ENCODE measurements around the gene HOXD12.

The HOXD12 gene

DNA sequence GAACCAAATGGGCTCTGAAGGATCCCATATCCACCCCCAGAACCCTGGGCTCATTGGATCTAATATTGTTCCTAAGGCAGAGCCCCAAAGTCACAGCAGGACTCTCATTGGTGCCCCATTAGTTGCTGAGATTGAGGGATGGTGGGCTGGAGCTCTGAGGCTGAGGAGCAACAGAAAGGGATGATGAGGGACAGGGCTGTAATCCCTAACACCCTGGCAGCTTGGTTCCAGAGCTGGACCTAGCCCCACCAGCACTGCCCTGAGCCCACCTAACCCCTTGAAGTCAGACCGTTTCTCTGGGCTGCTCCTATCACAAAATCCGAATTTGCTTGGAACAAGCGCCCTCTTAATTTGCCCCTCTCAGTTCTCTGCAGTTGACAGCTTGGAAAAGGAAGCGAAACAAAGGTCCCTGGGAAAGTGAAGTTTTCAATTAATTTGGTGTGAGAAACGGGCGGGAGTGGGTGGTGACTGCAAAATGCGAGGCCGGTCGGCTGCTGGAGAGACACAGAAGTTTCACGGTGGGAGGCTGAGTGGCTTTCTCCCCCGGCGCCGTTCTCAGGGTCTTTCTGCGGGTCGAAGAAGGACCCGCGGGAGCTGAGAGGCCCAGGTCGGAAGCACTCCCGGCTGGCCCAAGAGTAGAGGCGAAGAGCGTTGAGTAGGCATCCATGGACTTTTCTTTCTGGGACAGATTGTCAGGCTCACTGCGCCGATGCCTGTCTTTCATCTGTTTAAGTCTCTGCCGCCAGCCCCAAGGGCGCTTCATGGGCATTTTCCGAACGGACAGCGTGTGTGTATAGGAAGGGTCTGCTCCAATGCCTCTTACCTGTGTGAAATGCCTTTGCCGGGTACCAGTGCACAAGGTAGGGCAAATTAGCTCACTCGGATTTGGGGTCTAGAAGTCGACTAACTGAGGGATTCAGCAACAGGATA is 8.0 kb upstream of the HOXD12 start:
- H3K4me1 ChIP-seq = peaks cover 3% of the 10 kb centered on the region; the same call in 1 of the 2 replicates
- no peaks in the 10 kb centered on the region for H3K36me3 ChIP-seq
- TF ChIP-seq, protein P1, sequence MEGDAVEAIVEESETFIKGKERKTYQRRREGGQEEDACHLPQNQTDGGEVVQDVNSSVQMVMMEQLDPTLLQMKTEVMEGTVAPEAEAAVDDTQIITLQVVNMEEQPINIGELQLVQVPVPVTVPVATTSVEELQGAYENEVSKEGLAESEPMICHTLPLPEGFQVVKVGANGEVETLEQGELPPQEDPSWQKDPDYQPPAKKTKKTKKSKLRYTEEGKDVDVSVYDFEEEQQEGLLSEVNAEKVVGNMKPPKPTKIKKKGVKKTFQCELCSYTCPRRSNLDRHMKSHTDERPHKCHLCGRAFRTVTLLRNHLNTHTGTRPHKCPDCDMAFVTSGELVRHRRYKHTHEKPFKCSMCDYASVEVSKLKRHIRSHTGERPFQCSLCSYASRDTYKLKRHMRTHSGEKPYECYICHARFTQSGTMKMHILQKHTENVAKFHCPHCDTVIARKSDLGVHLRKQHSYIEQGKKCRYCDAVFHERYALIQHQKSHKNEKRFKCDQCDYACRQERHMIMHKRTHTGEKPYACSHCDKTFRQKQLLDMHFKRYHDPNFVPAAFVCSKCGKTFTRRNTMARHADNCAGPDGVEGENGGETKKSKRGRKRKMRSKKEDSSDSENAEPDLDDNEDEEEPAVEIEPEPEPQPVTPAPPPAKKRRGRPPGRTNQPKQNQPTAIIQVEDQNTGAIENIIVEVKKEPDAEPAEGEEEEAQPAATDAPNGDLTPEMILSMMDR (IDR thresholded peaks at IDR 0.05; ENCODE audit: low read depth, low read length) = no peak
- H3K27me3 ChIP-seq = peaks cover 96% of the 10 kb centered on the region
- H3K9me3 ChIP-seq = no peaks in the 10 kb centered on the region
- peak overlapping the region; percentile 24 for H3K4me3 ChIP-seq (ENCODE audit: low read depth, low read length)
- no peak for DNase-seq

- peak within 1 kb of the TSS; percentile 45 for H3K4me3 ChIP-seq (ENCODE audit: low read depth, low read length)
Measured at GRCh38 chr2:176092270-176093144, 7.1 kb upstream of the HOXD12 start, which contains the start of gene HOXD13. Gene HOXD13, plus strand, starts transcription at chr2:176092721. Its CDS starts 170 bp downstream, at chr2:176092891.

GRCh38 chr2:176093145-176093897 is 6.3 kb upstream of the HOXD12 start:
- Histone ChIP-seq H3K4me1 (peaks cover 3% of the 10 kb centered on the region; the same call in 1 of the 2 replicates), H3K4me3 (ENCODE audit: low read depth, low read length) (peak overlapping the region; percentile 45), H3K27me3 (peaks cover 96% of the 10 kb centered on the region), H3K9me3 (no peaks in the 10 kb centered on the region), H3K36me3 (no peaks in the 10 kb centered on the region)
- TF ChIP-seq, protein P1 (IDR thresholded peaks at IDR 0.05; ENCODE audit: low read depth, low read length) = 0 out of 2 replicates have a peak, but pooled peaks have one; percentile 15
- DNase-seq = no peak

More at GRCh38 chr2:176092270-176093144, 7.1 kb upstream of the HOXD12 start, which contains the start of gene HOXD13:
- peak; percentile 47 for DNase-seq
- peaks cover 96% of the 10 kb centered on the region for H3K27me3 ChIP-seq
- TF ChIP-seq, protein P1 (IDR thresholded peaks at IDR 0.05; ENCODE audit: low read depth, low read length) = no peak
- no peaks in the 10 kb centered on the region for H3K36me3 ChIP-seq
- H3K9me3 ChIP-seq = no peaks in the 10 kb centered on the region
- H3K4me1 ChIP-seq = peaks cover 3% of the 10 kb centered on the region; the same call in 1 of the 2 replicates

DNA sequence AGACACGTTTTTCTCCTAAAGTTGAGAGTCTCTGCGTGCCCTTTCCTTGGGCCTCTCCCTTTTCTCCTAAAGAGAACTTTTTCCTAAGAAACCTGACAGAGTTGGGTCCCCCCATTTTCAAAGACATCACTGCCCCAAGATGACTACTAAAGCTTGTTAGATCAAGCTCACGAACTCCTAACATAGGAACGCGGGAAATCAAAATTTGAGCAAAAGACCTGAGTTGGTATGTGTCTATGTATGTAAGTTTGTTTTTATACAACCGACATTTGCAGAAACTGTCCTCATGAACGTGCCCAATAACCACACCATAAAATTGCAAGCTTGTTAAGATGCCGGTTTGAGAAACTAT is 5.7 kb upstream of the HOXD12 start:
- Histone ChIP-seq H3K9me3 (no peaks in the 10 kb centered on the region), H3K36me3 (no peaks in the 10 kb centered on the region), H3K4me1 (peaks cover 3% of the 10 kb centered on the region; the same call in 1 of the 2 replicates), H3K27me3 (peaks cover 96% of the 10 kb centered on the region), H3K4me3 (ENCODE audit: low read depth, low read length) (peak overlapping the region; percentile 45)
- TF ChIP-seq, protein P1 (IDR thresholded peaks at IDR 0.05; ENCODE audit: low read depth, low read length) = no peak
- DNase-seq = no peak

GRCh38 chr2:176094349-176094748 is 5.2 kb upstream of the HOXD12 start:
- Histone ChIP-seq H3K27me3 (peaks cover 96% of the 10 kb centered on the region), H3K36me3 (no peaks in the 10 kb centered on the region), H3K4me3 (ENCODE audit: low read depth, low read length) (no peak overlapping the region), H3K9me3 (no peaks in the 10 kb centered on the region), H3K4me1 (peaks cover 3% of the 10 kb centered on the region; the same call in 1 of the 2 replicates)
- TF ChIP-seq, protein P1 (IDR thresholded peaks at IDR 0.05; ENCODE audit: low read depth, low read length) = no peak
- no peak for DNase-seq

Measured in BE2C (cell line).